Ishikawa (cell line): ENCODE data around the gene PDE4B.

ENCODE experiments used
- CEBPB ChIP-seq: IDR thresholded peaks from 2 replicates; pipeline ENCODE4 v1.6.1; 2012
- CREB1 ChIP-seq: IDR thresholded peaks from 2 replicates; pipeline ENCODE4 v1.6.1; 2012; ENCODE audit warnings: low read depth
- EGR1 ChIP-seq: IDR thresholded peaks from 2 replicates; pipeline ENCODE4 v1.6.1; 2012
- EP300 ChIP-seq: IDR thresholded peaks from 2 replicates; pipeline ENCODE4 v1.6.1; 2012; ENCODE audit warnings: borderline replicate concordance
- FOXM1 ChIP-seq: IDR thresholded peaks from 2 replicates; pipeline ENCODE4 v1.6.1; 2012; ENCODE audit warnings: low read depth, borderline replicate concordance
- NFIC ChIP-seq: IDR thresholded peaks from 2 replicates; pipeline ENCODE4 v1.6.1; 2012
- RAD21 ChIP-seq: IDR thresholded peaks from 2 replicates; pipeline ENCODE4 v1.6.1; 2012; ENCODE audit warnings: low read depth
- TAF1 ChIP-seq: IDR thresholded peaks from 2 replicates; pipeline ENCODE4 v1.6.1; 2012; ENCODE audit warnings: low read depth, mild to moderate bottlenecking
- TCF12 ChIP-seq: IDR thresholded peaks from 2 replicates; pipeline ENCODE4 v1.6.1; 2012; ENCODE audit warnings: low read depth
- TEAD4 ChIP-seq: IDR thresholded peaks from 2 replicates; pipeline ENCODE4 v1.6.1; 2012
- YY1 ChIP-seq: IDR thresholded peaks from 2 replicates; pipeline ENCODE4 v1.6.1; 2012; ENCODE audit warnings: low read depth
- ZBTB7A ChIP-seq: IDR thresholded peaks from 2 replicates; pipeline ENCODE4 v1.6.1; 2012; ENCODE audit warnings: low read depth
- TF ChIP-seq, protein P1 (sequence below): IDR thresholded peaks from 2 replicates; pipeline ENCODE4 v1.6.1; 2012; ENCODE audit warnings: low read depth, mild to moderate bottlenecking
- TF ChIP-seq, protein P2 (sequence below): IDR thresholded peaks from 2 replicates; pipeline ENCODE4 v1.6.1; 2012
- TF ChIP-seq, protein P3 (sequence below): IDR thresholded peaks from 2 replicates; pipeline ENCODE4 v1.6.1; 2012

The PDE4B gene

GRCh38 chr1:65980237-65980636, 187.5 kb downstream of the PDE4B start:
- TF ChIP-seq ZBTB7A (no peak), TCF12 (no peak), TEAD4 (no peak), NFIC (no peak), RAD21 (no peak), TAF1 (no peak)
- TF ChIP-seq, protein P1, sequence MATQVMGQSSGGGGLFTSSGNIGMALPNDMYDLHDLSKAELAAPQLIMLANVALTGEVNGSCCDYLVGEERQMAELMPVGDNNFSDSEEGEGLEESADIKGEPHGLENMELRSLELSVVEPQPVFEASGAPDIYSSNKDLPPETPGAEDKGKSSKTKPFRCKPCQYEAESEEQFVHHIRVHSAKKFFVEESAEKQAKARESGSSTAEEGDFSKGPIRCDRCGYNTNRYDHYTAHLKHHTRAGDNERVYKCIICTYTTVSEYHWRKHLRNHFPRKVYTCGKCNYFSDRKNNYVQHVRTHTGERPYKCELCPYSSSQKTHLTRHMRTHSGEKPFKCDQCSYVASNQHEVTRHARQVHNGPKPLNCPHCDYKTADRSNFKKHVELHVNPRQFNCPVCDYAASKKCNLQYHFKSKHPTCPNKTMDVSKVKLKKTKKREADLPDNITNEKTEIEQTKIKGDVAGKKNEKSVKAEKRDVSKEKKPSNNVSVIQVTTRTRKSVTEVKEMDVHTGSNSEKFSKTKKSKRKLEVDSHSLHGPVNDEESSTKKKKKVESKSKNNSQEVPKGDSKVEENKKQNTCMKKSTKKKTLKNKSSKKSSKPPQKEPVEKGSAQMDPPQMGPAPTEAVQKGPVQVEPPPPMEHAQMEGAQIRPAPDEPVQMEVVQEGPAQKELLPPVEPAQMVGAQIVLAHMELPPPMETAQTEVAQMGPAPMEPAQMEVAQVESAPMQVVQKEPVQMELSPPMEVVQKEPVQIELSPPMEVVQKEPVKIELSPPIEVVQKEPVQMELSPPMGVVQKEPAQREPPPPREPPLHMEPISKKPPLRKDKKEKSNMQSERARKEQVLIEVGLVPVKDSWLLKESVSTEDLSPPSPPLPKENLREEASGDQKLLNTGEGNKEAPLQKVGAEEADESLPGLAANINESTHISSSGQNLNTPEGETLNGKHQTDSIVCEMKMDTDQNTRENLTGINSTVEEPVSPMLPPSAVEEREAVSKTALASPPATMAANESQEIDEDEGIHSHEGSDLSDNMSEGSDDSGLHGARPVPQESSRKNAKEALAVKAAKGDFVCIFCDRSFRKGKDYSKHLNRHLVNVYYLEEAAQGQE = no peak

DNA sequence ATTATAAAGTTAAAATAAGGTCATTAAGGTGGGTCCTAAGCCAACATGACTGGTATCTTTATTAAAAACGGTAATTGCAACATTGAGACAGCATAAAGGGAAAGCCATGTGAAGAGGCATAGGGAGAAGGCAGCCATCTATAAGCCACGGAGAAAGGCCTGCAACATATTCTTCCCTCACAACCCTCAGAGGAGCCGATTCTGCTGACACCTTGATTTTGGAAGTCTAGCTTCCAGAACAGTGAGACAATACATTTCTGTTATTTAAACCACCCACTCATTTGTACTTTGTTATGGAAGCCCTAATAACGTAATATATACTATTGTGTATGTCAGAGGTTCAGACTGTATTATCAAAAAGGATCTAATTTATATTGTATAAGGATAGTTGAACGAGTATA, 190.8 kb downstream of the PDE4B start:
- TF ChIP-seq RAD21 = no peak
- TF ChIP-seq TCF12 = no peak

DNA sequence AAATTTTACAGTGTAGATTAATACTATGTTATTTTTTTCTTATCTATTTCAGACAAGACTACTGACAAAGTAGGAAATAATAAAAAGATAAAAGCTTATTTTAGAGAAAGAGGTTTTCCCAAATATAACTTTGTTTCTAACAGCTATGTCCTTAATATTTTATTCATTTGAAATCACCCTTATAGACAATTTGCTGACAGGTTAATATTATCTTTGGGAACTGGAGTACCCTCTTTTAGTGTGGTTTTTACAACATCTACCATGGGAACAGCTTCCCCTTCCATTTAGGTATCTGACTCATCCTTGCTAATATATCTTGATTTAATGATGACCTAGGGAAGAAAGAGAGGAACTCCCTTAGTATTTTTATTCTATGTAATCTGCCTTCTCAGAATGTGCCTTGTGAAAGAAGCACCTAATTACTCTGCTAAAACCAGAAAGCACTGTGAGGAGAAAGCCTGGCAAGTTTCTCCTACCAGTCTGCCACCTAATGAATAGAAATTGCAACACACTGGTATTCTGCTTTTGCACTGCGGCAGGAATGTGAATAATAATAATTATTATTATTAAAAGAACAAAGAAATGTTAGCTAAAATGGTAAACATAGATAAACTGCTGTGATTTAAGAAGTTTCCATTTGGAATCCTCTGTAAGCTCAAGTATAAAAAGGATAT, 192.8 kb downstream of the PDE4B start:
- TF ChIP-seq NFIC = no peak
- TF ChIP-seq CREB1 = no peak
- TF ChIP-seq FOXM1 = no peak

DNA sequence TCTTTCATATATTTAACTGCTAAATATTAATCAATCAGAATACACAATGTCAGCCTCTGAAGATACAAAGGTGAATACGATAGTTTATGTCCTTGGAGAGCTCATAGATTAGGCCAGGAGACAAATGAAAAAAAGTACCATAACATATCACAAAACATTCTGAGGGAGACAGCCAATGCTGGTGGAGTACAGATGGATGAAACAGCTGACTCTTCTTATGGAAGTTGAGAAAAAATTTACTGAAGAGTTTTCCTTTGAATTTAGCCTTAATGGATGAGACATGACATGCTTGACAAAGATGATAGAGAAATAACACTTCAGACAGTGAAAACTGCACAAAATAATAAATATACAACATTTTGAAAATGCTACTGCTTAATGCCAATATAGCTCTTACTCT, 193.5 kb downstream of the PDE4B start:
- TF ChIP-seq RAD21 = no peak
- TF ChIP-seq FOXM1 = no peak
- no peak for TF ChIP-seq YY1
- TF ChIP-seq EGR1 = no peak
- TF ChIP-seq, protein P1 = no peak
- TF ChIP-seq NFIC = no peak
- TF ChIP-seq CEBPB = no peak
- TF ChIP-seq TEAD4 = no peak
- no peak for TF ChIP-seq ZBTB7A
- no peak for TF ChIP-seq TAF1
- no peak for TF ChIP-seq TCF12
- TF ChIP-seq, protein P2, sequence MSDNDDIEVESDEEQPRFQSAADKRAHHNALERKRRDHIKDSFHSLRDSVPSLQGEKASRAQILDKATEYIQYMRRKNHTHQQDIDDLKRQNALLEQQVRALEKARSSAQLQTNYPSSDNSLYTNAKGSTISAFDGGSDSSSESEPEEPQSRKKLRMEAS = no peak
- TF ChIP-seq EP300 = no peak

GRCh38 chr1:65990161-65990560, 197.5 kb downstream of the PDE4B start:
- TF ChIP-seq ZBTB7A (no peak), TCF12 (no peak), RAD21 (no peak), EP300 (no peak)

- TF ChIP-seq FOXM1 = no peak
- no peak for TF ChIP-seq EGR1
- no peak for TF ChIP-seq YY1
- no peak for TF ChIP-seq CREB1
- TF ChIP-seq NFIC = no peak
- no peak for TF ChIP-seq RAD21
- no peak for TF ChIP-seq TCF12
- TF ChIP-seq, protein P1 = no peak
- TF ChIP-seq TEAD4 = no peak
- TF ChIP-seq, protein P3, sequence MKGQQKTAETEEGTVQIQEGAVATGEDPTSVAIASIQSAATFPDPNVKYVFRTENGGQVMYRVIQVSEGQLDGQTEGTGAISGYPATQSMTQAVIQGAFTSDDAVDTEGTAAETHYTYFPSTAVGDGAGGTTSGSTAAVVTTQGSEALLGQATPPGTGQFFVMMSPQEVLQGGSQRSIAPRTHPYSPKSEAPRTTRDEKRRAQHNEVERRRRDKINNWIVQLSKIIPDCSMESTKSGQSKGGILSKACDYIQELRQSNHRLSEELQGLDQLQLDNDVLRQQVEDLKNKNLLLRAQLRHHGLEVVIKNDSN = no peak
- no peak for TF ChIP-seq ZBTB7A
- TF ChIP-seq, protein P2 = no peak
- no peak for TF ChIP-seq TAF1
Observed at GRCh38 chr1:65991694-65992093, 199.0 kb downstream of the PDE4B start.
